HEK293 (cell line): Measurements from ENCODE around the gene MMP14.

ENCODE experiments used
- GLIS1 ChIP-seq: fragments of 450-650 bp; formaldehyde crosslinking; IDR thresholded peaks from 2 replicates; pipeline ENCODE4 v1.5.1; 2016; ENCODE audit warnings: missing biosample characterization, missing genetic modification characterization
- KLF16 ChIP-seq: fragments of 450-650 bp; formaldehyde crosslinking; IDR thresholded peaks from 2 replicates; pipeline ENCODE4 v1.5.1; 2017; ENCODE audit warnings: missing biosample characterization, missing genetic modification characterization
- KLF9 ChIP-seq: fragments of 450-650 bp; formaldehyde crosslinking; IDR thresholded peaks from 2 replicates; pipeline ENCODE4 v1.5.1; 2016; ENCODE audit warnings: missing biosample characterization, missing genetic modification characterization, low read depth
- OVOL3 ChIP-seq: fragments of 450-650 bp; formaldehyde crosslinking; IDR thresholded peaks from 2 replicates; pipeline ENCODE4 v1.5.1; 2016; ENCODE audit warnings: missing biosample characterization, missing genetic modification characterization
- SCRT1 ChIP-seq: fragments of 450-650 bp; formaldehyde crosslinking; IDR thresholded peaks from 2 replicates; pipeline ENCODE4 v1.5.1; 2016; ENCODE audit warnings: missing biosample characterization, missing genetic modification characterization, borderline replicate concordance
- SETDB1 ChIP-seq: IDR thresholded peaks from one replicate; pipeline ENCODE4 v1.6.1; 2017; ENCODE audit warnings: mild to moderate bottlenecking, low read length, moderate library complexity, mixed read lengths; ENCODE audit not compliant: insufficient read length
- TRIM28 ChIP-seq: IDR thresholded peaks from 2 replicates; pipeline ENCODE4 v1.6.1; 2011; ENCODE audit warnings: low read length, control low read depth, borderline replicate concordance
- ZBTB1 ChIP-seq: fragments of 450-650 bp; formaldehyde crosslinking; IDR thresholded peaks from 2 replicates; pipeline ENCODE4 v1.5.1; 2016; ENCODE audit warnings: missing biosample characterization, missing genetic modification characterization
- ZBTB7A ChIP-seq: fragments of 450-650 bp; formaldehyde crosslinking; IDR thresholded peaks from 2 replicates; pipeline ENCODE4 v1.5.1; 2016; ENCODE audit warnings: low read depth, missing biosample characterization, missing genetic modification characterization
- ZEB2 ChIP-seq: fragments of 450-650 bp; formaldehyde crosslinking; IDR thresholded peaks from 2 replicates; pipeline ENCODE4 v1.5.1; 2016; ENCODE audit warnings: missing biosample characterization, missing genetic modification characterization
- ZIC2 ChIP-seq: fragments of 450-650 bp; formaldehyde crosslinking; IDR thresholded peaks from 2 replicates; pipeline ENCODE4 v1.5.1; 2016; ENCODE audit warnings: missing biosample characterization, missing genetic modification characterization
- ZNF10 ChIP-seq: fragments of 450-650 bp; formaldehyde crosslinking; IDR thresholded peaks from 2 replicates; pipeline ENCODE4 v1.5.1; 2017; ENCODE audit warnings: missing biosample characterization, missing genetic modification characterization
- ZNF223 ChIP-seq: fragments of 450-650 bp; formaldehyde crosslinking; IDR thresholded peaks from 2 replicates; pipeline ENCODE4 v1.5.1; 2016; ENCODE audit warnings: missing biosample characterization, missing genetic modification characterization
- ZNF266 ChIP-seq: fragments of 450-650 bp; formaldehyde crosslinking; IDR thresholded peaks from 2 replicates; pipeline ENCODE4 v1.5.1; 2016; ENCODE audit warnings: missing biosample characterization, missing genetic modification characterization, low read depth
- ZNF292 ChIP-seq: fragments of 450-650 bp; formaldehyde crosslinking; IDR thresholded peaks from 2 replicates; pipeline ENCODE4 v1.5.1; 2016; ENCODE audit warnings: low read depth, missing biosample characterization, missing genetic modification characterization, borderline replicate concordance
- ZNF311 ChIP-seq: fragments of 450-650 bp; formaldehyde crosslinking; IDR thresholded peaks from 2 replicates; pipeline ENCODE4 v1.5.1; 2017; ENCODE audit warnings: missing biosample characterization, missing genetic modification characterization, borderline replicate concordance
- ZNF335 ChIP-seq: fragments of 450-650 bp; formaldehyde crosslinking; conservative IDR thresholded peaks from 2 replicates; pipeline ENCODE4 v1.5.1; 2016; ENCODE audit warnings: missing biosample characterization, missing genetic modification characterization
- ZNF394 ChIP-seq: fragments of 450-650 bp; formaldehyde crosslinking; IDR thresholded peaks from 2 replicates; pipeline ENCODE4 v1.5.1; 2016; ENCODE audit warnings: missing biosample characterization, missing genetic modification characterization, mild to moderate bottlenecking, moderate library complexity, borderline replicate concordance
- ZNF571 ChIP-seq: fragments of 450-650 bp; formaldehyde crosslinking; IDR thresholded peaks from 2 replicates; pipeline ENCODE4 v1.5.0; 2017; ENCODE audit warnings: missing biosample characterization, missing genetic modification characterization
- ZNF585B ChIP-seq: fragments of 450-650 bp; formaldehyde crosslinking; IDR thresholded peaks from 2 replicates; pipeline ENCODE4 v1.5.1; 2016; ENCODE audit warnings: missing biosample characterization, missing genetic modification characterization
- ZNF629 ChIP-seq: fragments of 450-650 bp; formaldehyde crosslinking; IDR thresholded peaks from 2 replicates; pipeline ENCODE4 v1.5.1; 2017; ENCODE audit warnings: missing biosample characterization, missing genetic modification characterization
- ZNF654 ChIP-seq: fragments of 450-650 bp; formaldehyde crosslinking; IDR thresholded peaks from 2 replicates; pipeline ENCODE4 v1.5.1; 2016; ENCODE audit warnings: low read depth, missing biosample characterization, missing genetic modification characterization
- ZNF660 ChIP-seq: fragments of 450-650 bp; IDR thresholded peaks from 2 replicates; pipeline ENCODE4 v1.5.1; 2018; ENCODE audit warnings: missing biosample characterization, mild to moderate bottlenecking, missing genetic modification characterization
- ZNF664 ChIP-seq: fragments of 450-650 bp; formaldehyde crosslinking; IDR thresholded peaks from 2 replicates; pipeline ENCODE4 v1.5.1; 2016; ENCODE audit warnings: missing biosample characterization, missing genetic modification characterization
- ZNF692 ChIP-seq: fragments of 450-650 bp; formaldehyde crosslinking; IDR thresholded peaks from 2 replicates; pipeline ENCODE4 v1.5.1; 2016; ENCODE audit warnings: missing biosample characterization, missing genetic modification characterization
- ZNF747 ChIP-seq: fragments of 450-650 bp; formaldehyde crosslinking; IDR thresholded peaks from 2 replicates; pipeline ENCODE4 v1.5.1; 2016; ENCODE audit warnings: missing biosample characterization, missing genetic modification characterization
- ZNF792 ChIP-seq: fragments of 450-650 bp; formaldehyde crosslinking; IDR thresholded peaks from 2 replicates; pipeline ENCODE4 v1.5.1; 2016; ENCODE audit warnings: missing biosample characterization, missing genetic modification characterization
- ZNF843 ChIP-seq: fragments of 450-650 bp; formaldehyde crosslinking; IDR thresholded peaks from 2 replicates; pipeline ENCODE4 v1.5.1; 2016; ENCODE audit warnings: missing biosample characterization, missing genetic modification characterization
- ZSCAN30 ChIP-seq: fragments of 450-650 bp; IDR thresholded peaks from 2 replicates; pipeline ENCODE4 v1.5.1; 2018; ENCODE audit warnings: missing biosample characterization, mild to moderate bottlenecking, missing genetic modification characterization, moderate library complexity
- TF ChIP-seq, protein P1 (sequence below): fragments of 450-650 bp; formaldehyde crosslinking; IDR thresholded peaks from 2 replicates; pipeline ENCODE4 v1.5.1; 2016; ENCODE audit warnings: missing biosample characterization, missing genetic modification characterization
- TF ChIP-seq, protein P2 (sequence below): fragments of 450-650 bp; formaldehyde crosslinking; IDR thresholded peaks from 2 replicates; pipeline ENCODE4 v1.5.1; 2016; ENCODE audit warnings: missing biosample characterization, missing genetic modification characterization
- TF ChIP-seq, protein P3 (sequence below): IDR thresholded peaks from 2 replicates; pipeline ENCODE4 v1.6.1; 2011; ENCODE audit warnings: mild to moderate bottlenecking, low read depth, low read length, borderline replicate concordance
- TF ChIP-seq, protein P4 (sequence below): fragments of 450-650 bp; formaldehyde crosslinking; IDR thresholded peaks from 2 replicates; pipeline ENCODE4; 2016; ENCODE audit warnings: missing biosample characterization, missing genetic modification characterization
- TF ChIP-seq, protein P5 (sequence below): fragments of 450-650 bp; formaldehyde crosslinking; IDR thresholded peaks from 2 replicates; pipeline ENCODE4 v1.5.1; 2016; ENCODE audit warnings: missing biosample characterization, missing genetic modification characterization, low read depth

Gene MMP14

GRCh38 chr14:22829661-22830442, 6.5 kb upstream of the MMP14 start, which contains the start of gene MRPL52 (continued):
- TF ChIP-seq SCRT1 (no peak), ZNF266 (tag by site-specific recombination) (no peak), ZNF571 (tag by site-specific recombination) (no peak), ZNF585B (tag by site-specific recombination) (no peak), ZNF843 (no peak), ZNF629 (tag by site-specific recombination) (no peak), ZNF311 (tag by site-specific recombination) (no peak), ZNF10 (tag by site-specific recombination) (no peak), KLF9 (tag by site-specific recombination) (peak; percentile 55), ZNF664 (tag by site-specific recombination) (no peak), KLF16 (no peak), TRIM28 (no peak), ZNF747 (tag by site-specific recombination) (no peak), ZNF335 (tag by site-specific recombination) (peak; percentile 94), ZNF654 (tag by site-specific recombination) (no peak), ZNF660 (tag by site-specific recombination) (no peak), GLIS1 (tag by site-specific recombination) (peak; percentile 43; the same call in 1 of the 2 replicates), ZNF394 (tag by site-specific recombination) (peak; percentile 99), ZNF792 (tag by site-specific recombination) (no peak), SETDB1 (no peak), ZEB2 (tag by site-specific recombination) (no peak), ZBTB1 (tag by site-specific recombination) (no peak), ZNF292 (no peak), ZNF223 (tag by site-specific recombination) (no peak), ZSCAN30 (tag by site-specific recombination) (no peak), ZIC2 (tag by site-specific recombination) (peak; percentile 69), ZNF692 (tag by site-specific recombination) (0 out of 2 replicates have a peak, but pooled peaks have one; percentile 36), ZBTB7A (tag by site-specific recombination) (no peak), OVOL3 (tag by site-specific recombination) (no peak)
- TF ChIP-seq, protein P1, sequence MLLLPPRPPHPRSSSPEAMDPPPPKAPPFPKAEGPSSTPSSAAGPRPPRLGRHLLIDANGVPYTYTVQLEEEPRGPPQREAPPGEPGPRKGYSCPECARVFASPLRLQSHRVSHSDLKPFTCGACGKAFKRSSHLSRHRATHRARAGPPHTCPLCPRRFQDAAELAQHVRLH (tag by site-specific recombination), result no peak
- TF ChIP-seq, protein P2, sequence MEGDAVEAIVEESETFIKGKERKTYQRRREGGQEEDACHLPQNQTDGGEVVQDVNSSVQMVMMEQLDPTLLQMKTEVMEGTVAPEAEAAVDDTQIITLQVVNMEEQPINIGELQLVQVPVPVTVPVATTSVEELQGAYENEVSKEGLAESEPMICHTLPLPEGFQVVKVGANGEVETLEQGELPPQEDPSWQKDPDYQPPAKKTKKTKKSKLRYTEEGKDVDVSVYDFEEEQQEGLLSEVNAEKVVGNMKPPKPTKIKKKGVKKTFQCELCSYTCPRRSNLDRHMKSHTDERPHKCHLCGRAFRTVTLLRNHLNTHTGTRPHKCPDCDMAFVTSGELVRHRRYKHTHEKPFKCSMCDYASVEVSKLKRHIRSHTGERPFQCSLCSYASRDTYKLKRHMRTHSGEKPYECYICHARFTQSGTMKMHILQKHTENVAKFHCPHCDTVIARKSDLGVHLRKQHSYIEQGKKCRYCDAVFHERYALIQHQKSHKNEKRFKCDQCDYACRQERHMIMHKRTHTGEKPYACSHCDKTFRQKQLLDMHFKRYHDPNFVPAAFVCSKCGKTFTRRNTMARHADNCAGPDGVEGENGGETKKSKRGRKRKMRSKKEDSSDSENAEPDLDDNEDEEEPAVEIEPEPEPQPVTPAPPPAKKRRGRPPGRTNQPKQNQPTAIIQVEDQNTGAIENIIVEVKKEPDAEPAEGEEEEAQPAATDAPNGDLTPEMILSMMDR (tag by site-specific recombination), result no peak
- TF ChIP-seq, protein P3, sequence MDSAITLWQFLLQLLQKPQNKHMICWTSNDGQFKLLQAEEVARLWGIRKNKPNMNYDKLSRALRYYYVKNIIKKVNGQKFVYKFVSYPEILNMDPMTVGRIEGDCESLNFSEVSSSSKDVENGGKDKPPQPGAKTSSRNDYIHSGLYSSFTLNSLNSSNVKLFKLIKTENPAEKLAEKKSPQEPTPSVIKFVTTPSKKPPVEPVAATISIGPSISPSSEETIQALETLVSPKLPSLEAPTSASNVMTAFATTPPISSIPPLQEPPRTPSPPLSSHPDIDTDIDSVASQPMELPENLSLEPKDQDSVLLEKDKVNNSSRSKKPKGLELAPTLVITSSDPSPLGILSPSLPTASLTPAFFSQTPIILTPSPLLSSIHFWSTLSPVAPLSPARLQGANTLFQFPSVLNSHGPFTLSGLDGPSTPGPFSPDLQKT, result peak; percentile 75
- TF ChIP-seq, protein P4, sequence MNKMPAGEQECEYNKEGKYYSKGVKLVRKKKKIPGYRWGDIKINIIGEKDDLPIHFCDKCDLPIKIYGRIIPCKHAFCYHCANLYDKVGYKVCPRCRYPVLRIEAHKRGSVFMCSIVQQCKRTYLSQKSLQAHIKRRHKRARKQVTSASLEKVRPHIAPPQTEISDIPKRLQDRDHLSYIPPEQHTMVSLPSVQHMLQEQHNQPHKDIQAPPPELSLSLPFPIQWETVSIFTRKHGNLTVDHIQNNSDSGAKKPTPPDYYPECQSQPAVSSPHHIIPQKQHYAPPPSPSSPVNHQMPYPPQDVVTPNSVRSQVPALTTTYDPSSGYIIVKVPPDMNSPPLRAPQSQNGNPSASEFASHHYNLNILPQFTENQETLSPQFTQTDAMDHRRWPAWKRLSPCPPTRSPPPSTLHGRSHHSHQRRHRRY, result no peak
- TF ChIP-seq, protein P5, sequence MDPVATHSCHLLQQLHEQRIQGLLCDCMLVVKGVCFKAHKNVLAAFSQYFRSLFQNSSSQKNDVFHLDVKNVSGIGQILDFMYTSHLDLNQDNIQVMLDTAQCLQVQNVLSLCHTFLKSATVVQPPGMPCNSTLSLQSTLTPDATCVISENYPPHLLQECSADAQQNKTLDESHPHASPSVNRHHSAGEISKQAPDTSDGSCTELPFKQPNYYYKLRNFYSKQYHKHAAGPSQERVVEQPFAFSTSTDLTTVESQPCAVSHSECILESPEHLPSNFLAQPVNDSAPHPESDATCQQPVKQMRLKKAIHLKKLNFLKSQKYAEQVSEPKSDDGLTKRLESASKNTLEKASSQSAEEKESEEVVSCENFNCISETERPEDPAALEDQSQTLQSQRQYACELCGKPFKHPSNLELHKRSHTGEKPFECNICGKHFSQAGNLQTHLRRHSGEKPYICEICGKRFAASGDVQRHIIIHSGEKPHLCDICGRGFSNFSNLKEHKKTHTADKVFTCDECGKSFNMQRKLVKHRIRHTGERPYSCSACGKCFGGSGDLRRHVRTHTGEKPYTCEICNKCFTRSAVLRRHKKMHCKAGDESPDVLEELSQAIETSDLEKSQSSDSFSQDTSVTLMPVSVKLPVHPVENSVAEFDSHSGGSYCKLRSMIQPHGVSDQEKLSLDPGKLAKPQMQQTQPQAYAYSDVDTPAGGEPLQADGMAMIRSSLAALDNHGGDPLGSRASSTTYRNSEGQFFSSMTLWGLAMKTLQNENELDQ (tag by site-specific recombination), result no peak
